C4-2B (cell line): Measurements from ENCODE around the gene HSD17B11.
A peak's percentile ranks its signal among the peaks of the same experiment; 100 is the strongest.

Experiments
- H3K27ac ChIP-seq: fragments of 450-650 bp; 2 replicates; pipeline ENCODE4 v1.5.1; 2017
- ZFX ChIP-seq: fragments of 450-650 bp; IDR thresholded peaks from 2 replicates; pipeline ENCODE4 v1.6.1; 2017
- TF ChIP-seq, protein P1 (sequence below): fragments of 450-650 bp; conservative IDR thresholded peaks from 2 replicates; pipeline ENCODE4 v1.5.1; 2017; ENCODE audit warnings: mild to moderate bottlenecking

The HSD17B11 gene

DNA sequence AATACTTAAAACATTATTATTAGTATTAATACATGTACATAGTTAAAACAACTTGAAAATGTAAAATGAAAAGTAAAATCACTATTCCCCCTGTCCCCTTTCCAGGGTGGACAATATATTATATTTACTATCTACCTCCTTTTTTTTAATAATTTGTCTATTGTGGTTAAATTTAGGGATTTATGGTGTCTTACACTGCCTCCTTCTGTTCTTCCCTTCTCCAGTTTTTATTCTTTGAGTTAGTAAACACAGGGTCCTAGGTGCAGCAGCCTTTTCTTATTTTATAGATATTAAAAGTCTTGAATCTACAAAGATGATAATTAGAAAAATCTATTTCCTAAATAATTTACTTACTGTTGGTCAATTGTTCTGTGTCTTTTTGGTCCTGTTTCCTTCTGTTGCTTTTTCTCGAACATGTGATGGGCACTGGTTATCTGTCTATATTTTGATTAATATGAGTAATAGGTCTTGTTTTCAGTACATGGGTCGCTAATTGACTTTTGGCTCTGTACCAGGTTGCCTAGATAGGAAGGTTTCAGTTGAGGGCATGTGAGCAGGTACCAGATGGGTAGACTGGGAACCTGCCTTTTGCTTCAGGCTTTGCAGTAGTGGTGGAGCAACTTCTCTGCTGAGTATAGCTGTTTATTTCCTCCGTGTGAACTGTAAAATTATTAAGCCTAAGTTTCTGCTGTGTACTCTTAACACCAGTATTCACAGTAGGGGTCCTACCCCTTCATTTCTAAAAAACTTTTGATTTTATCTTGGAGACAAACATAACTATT lies 32.5 kb upstream of the HSD17B11 start:
- TF ChIP-seq, protein P1, sequence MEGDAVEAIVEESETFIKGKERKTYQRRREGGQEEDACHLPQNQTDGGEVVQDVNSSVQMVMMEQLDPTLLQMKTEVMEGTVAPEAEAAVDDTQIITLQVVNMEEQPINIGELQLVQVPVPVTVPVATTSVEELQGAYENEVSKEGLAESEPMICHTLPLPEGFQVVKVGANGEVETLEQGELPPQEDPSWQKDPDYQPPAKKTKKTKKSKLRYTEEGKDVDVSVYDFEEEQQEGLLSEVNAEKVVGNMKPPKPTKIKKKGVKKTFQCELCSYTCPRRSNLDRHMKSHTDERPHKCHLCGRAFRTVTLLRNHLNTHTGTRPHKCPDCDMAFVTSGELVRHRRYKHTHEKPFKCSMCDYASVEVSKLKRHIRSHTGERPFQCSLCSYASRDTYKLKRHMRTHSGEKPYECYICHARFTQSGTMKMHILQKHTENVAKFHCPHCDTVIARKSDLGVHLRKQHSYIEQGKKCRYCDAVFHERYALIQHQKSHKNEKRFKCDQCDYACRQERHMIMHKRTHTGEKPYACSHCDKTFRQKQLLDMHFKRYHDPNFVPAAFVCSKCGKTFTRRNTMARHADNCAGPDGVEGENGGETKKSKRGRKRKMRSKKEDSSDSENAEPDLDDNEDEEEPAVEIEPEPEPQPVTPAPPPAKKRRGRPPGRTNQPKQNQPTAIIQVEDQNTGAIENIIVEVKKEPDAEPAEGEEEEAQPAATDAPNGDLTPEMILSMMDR: peak; percentile 23
- TF ChIP-seq ZFX: no peak
- H3K27ac ChIP-seq: no peak overlapping the region; the same call in none of the 2 replicates

DNA sequence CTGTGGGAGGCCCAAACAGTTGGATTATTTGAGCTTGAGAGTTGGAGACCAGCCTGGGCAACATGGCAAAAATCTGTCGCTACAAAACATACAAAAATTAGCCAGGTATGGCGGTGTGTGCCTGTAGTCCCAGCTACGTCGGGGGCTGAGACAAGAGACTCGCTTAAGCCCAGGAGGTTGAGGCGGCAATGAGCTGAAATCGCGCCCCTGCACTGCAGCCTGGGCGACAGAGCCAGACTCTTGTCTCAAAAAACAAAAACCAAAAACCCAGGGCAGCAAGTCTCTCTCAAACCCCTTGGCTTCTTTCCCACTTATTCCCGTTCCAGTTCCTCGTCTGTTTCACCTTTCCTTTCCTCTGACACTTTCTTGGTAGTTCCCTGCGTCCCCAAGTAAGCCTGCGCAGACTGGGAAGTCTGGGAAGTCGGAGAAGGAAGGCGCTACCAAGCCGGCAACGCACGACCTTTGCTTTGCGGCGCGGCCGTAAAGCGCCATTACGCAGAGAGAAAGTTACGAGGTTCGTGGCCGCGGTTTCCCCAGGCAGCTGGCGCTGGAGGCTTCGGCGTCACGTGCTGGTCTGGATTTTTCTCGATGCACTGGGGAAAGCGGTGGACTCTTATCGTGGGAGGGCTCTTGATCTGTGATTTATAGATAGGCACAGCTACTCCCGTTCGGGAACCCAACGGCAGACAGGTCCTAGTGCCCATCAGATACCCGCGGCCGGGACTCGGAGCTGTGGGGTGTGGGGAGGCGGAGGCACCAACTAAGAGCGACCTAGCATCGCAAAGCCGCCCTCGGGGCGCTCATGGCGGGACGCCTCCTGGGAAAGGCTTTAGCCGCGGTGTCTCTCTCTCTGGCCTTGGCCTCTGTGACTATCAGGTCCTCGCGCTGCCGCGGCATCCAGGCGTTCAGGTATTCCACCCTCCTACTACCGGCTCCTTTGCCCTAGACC lies 31.4 kb upstream of the HSD17B11 start, which contains the start of gene NUDT9:
NUDT9 (plus strand) TSS at position 470 of the 949 bp plus-strand sequence; CDS start at position 803, 333 bp downstream.
- peak within 1 kb of the TSS; percentile 93 for H3K27ac ChIP-seq
- TF ChIP-seq, protein P1: no peak
- peak; percentile 47 for TF ChIP-seq ZFX

DNA sequence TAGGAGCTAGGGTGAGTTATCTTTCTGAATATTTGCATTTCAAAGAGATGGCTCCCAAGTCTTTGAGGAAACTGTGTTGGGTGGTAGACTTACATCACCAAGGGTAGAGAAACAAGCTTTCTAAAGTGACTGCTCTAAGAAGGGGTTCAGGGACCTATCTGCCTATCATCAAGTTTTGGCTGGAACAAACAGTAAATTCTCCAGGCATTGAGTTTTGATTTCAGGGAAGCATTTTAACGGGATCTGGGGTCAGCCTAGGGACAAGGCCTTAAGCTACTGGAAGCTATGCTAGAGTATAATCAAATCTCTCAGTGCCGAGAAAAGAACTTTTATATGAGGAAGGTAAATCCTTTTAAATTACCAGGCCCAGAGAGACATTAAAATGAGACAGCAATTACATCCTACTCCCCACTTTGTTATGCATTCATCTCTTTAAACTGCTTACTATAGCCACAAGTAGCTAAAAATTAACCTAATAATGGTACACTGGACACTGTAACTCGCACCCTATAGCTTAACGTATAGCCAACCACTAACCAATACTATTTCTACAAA lies 29.4 kb upstream of the HSD17B11 start:
- peak overlapping the region; percentile 93; the same call in 1 of the 2 replicates for H3K27ac ChIP-seq

DNA sequence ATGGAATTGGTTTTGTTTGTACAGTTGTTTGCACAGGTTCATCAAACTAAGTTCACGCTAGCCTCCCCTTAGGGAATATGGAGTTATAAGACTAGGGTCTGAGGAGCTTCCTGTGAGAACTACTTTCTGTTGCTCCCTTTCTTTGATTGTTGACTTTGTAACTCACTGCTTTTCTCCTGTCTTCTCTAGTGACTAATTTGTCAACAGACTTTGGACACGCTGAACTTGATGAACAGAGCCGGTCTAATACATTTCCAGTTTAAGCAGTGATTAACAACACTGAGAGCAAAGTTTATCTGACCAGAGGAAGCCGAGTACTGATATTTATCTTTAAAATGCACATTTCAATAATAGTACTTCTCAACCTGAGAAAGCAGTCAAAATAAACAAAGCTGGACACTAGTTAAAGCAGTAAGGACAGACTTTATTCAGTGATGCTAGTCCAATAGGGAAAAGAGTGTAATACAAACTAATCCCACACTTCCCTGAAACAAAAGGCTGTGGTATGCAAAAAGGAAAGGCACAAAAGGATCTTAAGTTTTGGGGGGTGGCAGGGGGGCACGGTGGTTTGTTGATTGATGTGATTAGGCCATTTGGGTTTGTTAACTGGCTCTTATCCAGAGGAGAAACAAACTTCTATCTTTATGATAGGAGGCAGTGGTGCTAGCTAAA lies 28.7 kb upstream of the HSD17B11 start:
- TF ChIP-seq ZFX: no peak
- TF ChIP-seq, protein P1: no peak
- H3K27ac ChIP-seq: peak overlapping the region; percentile 66; the same call in 1 of the 2 replicates

More for the DNA sequence above, 29.4 kb upstream of the HSD17B11 start:
- TF ChIP-seq, protein P1: no peak
- TF ChIP-seq ZFX: no peak

DNA sequence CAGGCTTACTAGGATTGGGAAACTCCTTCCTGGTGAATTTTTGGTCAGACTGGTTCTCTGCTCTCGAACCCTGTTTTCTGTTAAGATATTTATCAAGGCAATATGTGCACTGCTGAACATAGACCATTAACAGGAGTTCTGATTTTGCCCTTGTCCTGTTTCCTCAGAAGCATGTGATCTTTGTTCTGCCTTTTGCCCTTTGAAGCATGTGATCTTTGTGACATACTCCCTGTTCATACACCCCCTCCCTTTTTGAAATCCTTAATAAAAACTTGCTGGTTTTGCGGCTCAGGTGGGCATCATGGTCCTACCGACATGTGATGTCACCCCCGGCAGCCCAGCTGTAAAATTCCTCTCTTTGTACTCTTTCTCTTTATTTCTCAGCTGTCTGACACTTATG lies 27.4 kb upstream of the HSD17B11 start:
- peak overlapping the region; percentile 66 for H3K27ac ChIP-seq

DNA sequence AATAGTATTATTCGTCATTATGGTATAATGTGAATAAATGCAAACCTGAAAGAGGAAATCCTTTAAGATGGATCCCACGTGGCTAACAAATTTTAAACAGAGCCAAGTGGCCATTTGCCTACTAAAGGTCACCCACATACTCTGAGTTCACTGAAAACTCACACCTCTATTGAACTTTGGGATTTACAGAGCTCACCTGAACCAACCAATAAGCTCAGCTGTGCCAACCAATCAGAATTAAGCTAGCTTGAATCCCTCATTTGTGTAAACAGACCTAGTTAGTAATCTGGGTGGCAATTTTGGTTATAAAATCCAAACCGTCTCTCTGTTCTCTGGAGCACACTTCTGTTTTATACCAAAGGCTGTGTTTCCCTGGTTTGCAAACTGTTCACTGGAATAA lies 26.0 kb upstream of the HSD17B11 start:
- H3K27ac ChIP-seq: no peak overlapping the region
- TF ChIP-seq, protein P1: no peak
- TF ChIP-seq ZFX: no peak

DNA sequence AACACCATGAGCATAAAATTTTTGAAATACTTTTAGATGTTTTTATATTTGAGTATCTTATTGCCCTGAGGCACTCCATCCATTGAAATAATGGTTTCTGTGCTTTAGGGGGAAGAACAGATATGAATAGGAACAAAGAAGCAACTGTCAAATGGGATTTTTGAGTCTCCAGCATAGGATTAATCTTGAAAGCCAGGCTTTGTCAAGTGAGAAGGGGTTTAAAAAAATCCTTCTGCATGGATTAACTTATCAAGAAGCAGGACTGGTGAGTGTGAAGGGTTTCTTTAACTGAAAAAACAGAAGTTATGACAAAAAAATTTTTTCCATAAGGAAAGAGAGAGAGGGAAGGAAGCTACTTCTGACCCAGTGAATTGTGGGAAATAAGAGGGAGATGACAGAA lies 23.8 kb upstream of the HSD17B11 start:
- no peak for TF ChIP-seq ZFX
- TF ChIP-seq, protein P1: no peak
- H3K27ac ChIP-seq: no peak overlapping the region
